ENCODE measurements around the gene AOAH.

AOAH gene

DNA sequence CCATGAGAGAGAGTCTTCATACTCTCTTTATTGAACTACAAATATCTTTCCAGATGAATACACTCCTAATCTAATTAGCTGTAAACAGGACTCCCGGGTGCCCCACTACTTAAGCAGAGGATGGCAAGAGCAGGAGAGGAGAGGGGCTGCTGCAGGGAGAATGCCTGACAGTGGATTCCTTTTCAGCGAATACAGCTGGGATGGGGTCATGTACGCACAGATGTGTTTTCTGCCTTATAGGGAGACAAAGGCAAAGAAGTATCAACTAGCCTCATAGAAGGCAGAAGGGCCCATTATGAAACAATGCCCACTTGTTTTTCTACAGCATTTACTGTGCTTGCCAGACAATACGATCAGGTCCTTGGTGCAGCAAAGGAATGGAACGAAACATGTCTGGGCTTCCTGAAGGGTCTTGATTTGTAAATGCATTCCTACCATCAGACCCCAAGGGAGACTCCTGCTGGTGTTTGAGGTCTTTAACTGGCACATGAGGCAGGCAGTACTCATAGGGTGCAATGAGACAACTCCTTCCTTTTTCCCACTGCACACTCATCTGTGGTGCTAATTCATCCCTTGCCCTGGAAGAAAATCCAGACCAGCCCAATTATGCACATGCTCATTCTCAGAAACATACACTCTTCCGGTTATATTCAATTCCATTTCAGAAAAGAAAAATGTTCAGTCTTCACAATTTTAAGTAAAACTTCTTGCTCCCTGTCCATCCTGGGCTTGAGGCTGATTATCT lies 117.1 kb downstream of the AOAH start:
- Histone ChIP-seq H3K27me3 (ENCODE audit: insufficient read depth, low read length, poor library complexity, severe bottlenecking) (no peaks in the 10 kb centered on the region), H3K4me2 (ENCODE audit: low read depth, low read length, poor library complexity, severe bottlenecking) (no peak overlapping the region), H4K20me1 (ENCODE audit: insufficient read depth, low read length, poor library complexity, severe bottlenecking) (no peaks in the 10 kb centered on the region), H3K79me2 (ENCODE audit: insufficient read depth, low read length) (no peaks in the 10 kb centered on the region), H3K36me3 (ENCODE audit: insufficient read depth, low read length) (no peaks in the 10 kb centered on the region), H3K9ac (ENCODE audit: low read depth, low read length, poor library complexity, severe bottlenecking) (no peak overlapping the region), H2AFZ (ENCODE audit: low read length) (no peak overlapping the region), H3K9me3 (ENCODE audit: insufficient read depth, low read depth, low read length) (no peaks in the 10 kb centered on the region), H3K9me2 (replicated peaks; ENCODE audit: low read depth, low read length) (no peaks in the 10 kb centered on the region), H3K4me3 (ENCODE audit: low read length, poor library complexity, severe bottlenecking) (no peak overlapping the region), H3F3A (ENCODE audit: low read depth) (no peaks in the 10 kb centered on the region), H3K4me1 (ENCODE audit: insufficient read depth, low read length, poor library complexity, severe bottlenecking) (peaks cover 14% of the 10 kb centered on the region)
- TF ChIP-seq EZH2phosphoT487 (IDR thresholded peaks at IDR 0.05; ENCODE audit: borderline replicate concordance) (no peak), CTCF (conservative IDR thresholded peaks at IDR 0.05; ENCODE audit: low read length) (no peak)

DNA sequence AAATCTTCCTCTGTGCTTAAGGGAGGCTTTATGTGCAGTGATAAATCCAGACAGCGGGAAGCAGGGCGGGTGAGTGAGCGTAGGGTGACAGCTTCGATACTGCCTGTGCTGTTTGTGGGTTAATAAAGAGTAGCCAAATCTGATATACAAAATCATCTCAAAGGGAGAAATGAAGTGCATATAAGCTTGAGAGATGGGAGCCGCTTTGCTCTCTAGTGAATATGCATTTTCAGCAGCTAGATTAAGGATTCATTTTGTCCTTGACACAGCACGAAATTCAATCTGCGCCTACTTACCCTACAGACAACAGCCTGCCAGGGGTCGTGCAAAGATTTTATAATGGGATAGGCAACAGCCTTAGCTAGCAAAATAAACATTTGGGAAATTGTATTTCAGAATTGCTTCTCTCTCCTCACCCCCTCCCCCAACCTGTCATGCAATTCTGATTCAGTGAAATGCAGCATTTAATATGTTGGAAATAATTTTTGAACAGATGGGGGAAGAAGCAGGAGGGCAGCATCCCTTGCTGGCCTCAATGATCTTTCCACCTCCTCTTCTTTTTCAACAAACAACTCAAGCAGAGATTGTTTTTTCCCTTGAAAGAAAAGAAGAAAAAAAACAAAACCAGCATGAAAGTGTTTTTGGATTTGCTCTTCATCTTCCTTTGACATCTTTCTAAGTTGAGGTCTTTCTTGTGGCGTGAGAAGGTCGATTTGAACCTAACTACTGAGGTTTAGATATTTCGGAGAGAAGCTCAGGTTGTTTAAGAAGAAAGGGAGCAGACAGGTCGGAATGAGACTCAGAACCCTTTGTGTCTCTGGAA lies 117.9 kb downstream of the AOAH start:
- no peaks in the 10 kb centered on the region for H4K20me1 ChIP-seq (ENCODE audit: insufficient read depth, low read length, poor library complexity, severe bottlenecking)
- no peak overlapping the region for H3K9ac ChIP-seq (ENCODE audit: low read depth, low read length, poor library complexity, severe bottlenecking)
- H3K9me2 ChIP-seq (replicated peaks; ENCODE audit: low read depth, low read length): no peaks in the 10 kb centered on the region
- H3K79me2 ChIP-seq (ENCODE audit: insufficient read depth, low read length): no peaks in the 10 kb centered on the region
- H3K4me1 ChIP-seq (ENCODE audit: insufficient read depth, low read length, poor library complexity, severe bottlenecking): peaks cover 19% of the 10 kb centered on the region
- H3K27me3 ChIP-seq (ENCODE audit: insufficient read depth, low read length, poor library complexity, severe bottlenecking): no peaks in the 10 kb centered on the region
- TF ChIP-seq CTCF (conservative IDR thresholded peaks at IDR 0.05; ENCODE audit: low read length): no peak
- no peak overlapping the region for H3K4me2 ChIP-seq (ENCODE audit: low read depth, low read length, poor library complexity, severe bottlenecking)
- H2AFZ ChIP-seq (ENCODE audit: low read length): no peak overlapping the region
- no peaks in the 10 kb centered on the region for H3K9me3 ChIP-seq (ENCODE audit: insufficient read depth, low read depth, low read length)
- H3K4me3 ChIP-seq (ENCODE audit: low read length, poor library complexity, severe bottlenecking): no peak overlapping the region
- H3F3A ChIP-seq (ENCODE audit: low read depth): no peaks in the 10 kb centered on the region
- no peaks in the 10 kb centered on the region for H3K36me3 ChIP-seq (ENCODE audit: insufficient read depth, low read length)

DNA sequence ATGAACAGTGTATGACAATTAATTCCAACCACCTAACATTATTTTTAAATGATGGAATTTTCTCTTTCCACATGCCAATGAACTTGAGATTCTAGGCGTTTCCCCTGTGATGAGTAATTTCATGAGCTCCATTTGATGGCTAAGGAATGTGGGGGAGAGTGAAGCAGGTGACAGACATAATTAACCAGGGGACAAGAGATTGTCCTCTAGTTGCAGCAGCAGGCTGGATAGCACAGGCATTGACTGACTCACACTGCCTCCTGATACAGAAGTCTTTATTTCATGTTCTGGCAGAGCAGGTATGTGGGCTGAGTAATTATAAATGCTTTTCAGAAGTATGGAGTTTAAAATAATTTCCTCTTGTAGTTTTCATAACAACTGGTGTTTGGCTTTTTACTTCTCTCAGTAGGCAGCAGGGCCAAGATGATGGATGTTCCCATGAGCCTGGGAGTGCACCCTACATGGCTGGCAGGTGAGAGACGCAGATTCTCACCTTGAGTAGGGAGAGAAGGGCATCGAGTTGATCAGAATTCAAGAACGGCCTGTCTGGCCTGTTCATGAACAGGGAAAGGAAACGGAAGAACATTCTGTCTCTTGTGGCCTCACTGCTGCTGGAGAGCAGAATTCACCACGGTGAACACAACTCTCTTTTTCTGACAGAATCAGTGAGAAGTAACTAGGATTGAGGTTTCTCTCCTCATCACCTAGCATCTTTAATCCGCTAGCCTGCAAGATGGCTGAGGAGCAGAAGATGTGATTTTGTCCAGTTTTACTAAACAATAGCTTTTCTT lies 118.8 kb downstream of the AOAH start:
- Histone ChIP-seq H3K36me3 (ENCODE audit: insufficient read depth, low read length) (no peaks in the 10 kb centered on the region), H3K4me1 (ENCODE audit: insufficient read depth, low read length, poor library complexity, severe bottlenecking) (peaks cover 27% of the 10 kb centered on the region), H3K9ac (ENCODE audit: low read depth, low read length, poor library complexity, severe bottlenecking) (no peak overlapping the region), H3K9me3 (ENCODE audit: insufficient read depth, low read depth, low read length) (no peaks in the 10 kb centered on the region), H3K27me3 (ENCODE audit: insufficient read depth, low read length, poor library complexity, severe bottlenecking) (no peaks in the 10 kb centered on the region), H2AFZ (ENCODE audit: low read length) (no peak overlapping the region), H4K20me1 (ENCODE audit: insufficient read depth, low read length, poor library complexity, severe bottlenecking) (no peaks in the 10 kb centered on the region), H3K9me2 (replicated peaks; ENCODE audit: low read depth, low read length) (no peaks in the 10 kb centered on the region), H3K79me2 (ENCODE audit: insufficient read depth, low read length) (no peaks in the 10 kb centered on the region), H3F3A (ENCODE audit: low read depth) (no peaks in the 10 kb centered on the region), H3K4me3 (ENCODE audit: low read length, poor library complexity, severe bottlenecking) (no peak overlapping the region), H3K4me2 (ENCODE audit: low read depth, low read length, poor library complexity, severe bottlenecking) (no peak overlapping the region)
- TF ChIP-seq CTCF (conservative IDR thresholded peaks at IDR 0.05; ENCODE audit: low read length): no peak
- no peak for TF ChIP-seq EZH2phosphoT487 (IDR thresholded peaks at IDR 0.05; ENCODE audit: borderline replicate concordance)

Data from Loucy (cell line).